Neural crest cell (in vitro differentiated cells): ENCODE results near the gene RASSF7. TPM values are rescaled to one million over a fixed set of nuclear protein-coding genes. Genes with fewer than 3 reads are reported as not detected.

Source experiments
- DNase-seq: peaks from one replicate; pipeline ENCODE4 v3.0.0; 2021; ENCODE audit warnings: low read depth, mixed read lengths, low spot score
- H3K27ac Mint-ChIP-seq: one replicate; pipeline ENCODE4 v1.8.0; 2021; ENCODE audit warnings: mild to moderate bottlenecking, mixed read lengths; ENCODE audit not compliant: unreplicated experiment
- H3K27me3 Mint-ChIP-seq: 2 replicates; pipeline ENCODE4 v1.8.0; 2021; ENCODE audit warnings: low read depth, mild to moderate bottlenecking, mixed read lengths
- H3K36me3 Mint-ChIP-seq: 2 replicates; pipeline ENCODE4 v1.8.0; 2021; ENCODE audit warnings: low read depth, mild to moderate bottlenecking, mixed read lengths
- H3K4me1 Mint-ChIP-seq: 2 replicates; pipeline ENCODE4 v1.8.0; 2021; ENCODE audit warnings: mixed read lengths
- H3K4me3 Mint-ChIP-seq: one replicate; pipeline ENCODE4 v1.8.0; 2021; ENCODE audit warnings: mild to moderate bottlenecking, mixed read lengths
- H3K9me3 Mint-ChIP-seq: 2 replicates; pipeline ENCODE4 v1.8.0; 2021; ENCODE audit warnings: mixed read lengths
- CTCF ChIP-seq: fragments of 200-600 bp; sonication (generic); conservative IDR thresholded peaks from 2 replicates; pipeline ENCODE4 v1.5.0; 2021; ENCODE audit warnings: antibody characterized with exemption, mild to moderate bottlenecking
- total RNA-seq: library from RNA; stranded (reverse); gene quantifications from 2 replicates; pipeline ENCODE4 v1.2.1, GENCODE V29; 2021

Gene RASSF7
- total RNA-seq, 1 donor from 2014 or later, result 7.3 TPM

- no peaks in the 10 kb centered on the region for H3K4me1 Mint-ChIP-seq
- H3K9me3 Mint-ChIP-seq, result no peaks in the 10 kb centered on the region
- DNase-seq, result no peak
- peaks cover 11% of the 10 kb centered on the region for H3K27me3 Mint-ChIP-seq
- no peak overlapping the region for H3K27ac Mint-ChIP-seq
- no peak overlapping the region for H3K4me3 Mint-ChIP-seq
- H3K36me3 Mint-ChIP-seq, result no peaks in the 10 kb centered on the region
- TF ChIP-seq CTCF, result no peak
These were observed 10.6 kb upstream of the RASSF7 start for GRCh38 chr11:550021-550745.

GRCh38 chr11:550746-551085, 10.1 kb upstream of the RASSF7 start:
- Mint-ChIP-seq H3K27me3 (peaks cover 12% of the 10 kb centered on the region), H3K9me3 (no peaks in the 10 kb centered on the region), H3K27ac (no peak overlapping the region), H3K4me3 (no peak overlapping the region), H3K36me3 (no peaks in the 10 kb centered on the region), H3K4me1 (no peaks in the 10 kb centered on the region)
- DNase-seq, result no peak
- no peak for TF ChIP-seq CTCF

- H3K4me3 Mint-ChIP-seq, result no peak overlapping the region
- H3K27me3 Mint-ChIP-seq, result peaks cover 13% of the 10 kb centered on the region
- no peak for TF ChIP-seq CTCF
- no peaks in the 10 kb centered on the region for H3K4me1 Mint-ChIP-seq
- no peaks in the 10 kb centered on the region for H3K9me3 Mint-ChIP-seq
- no peaks in the 10 kb centered on the region for H3K36me3 Mint-ChIP-seq
- H3K27ac Mint-ChIP-seq, result no peak overlapping the region
- DNase-seq, result no peak
These were observed 9.6 kb upstream of the RASSF7 start for GRCh38 chr11:551131-551530.

- Mint-ChIP-seq H3K36me3 (no peaks in the 10 kb centered on the region), H3K4me3 (no peak overlapping the region), H3K4me1 (no peaks in the 10 kb centered on the region), H3K27ac (no peak overlapping the region), H3K9me3 (no peaks in the 10 kb centered on the region), H3K27me3 (peaks cover 18% of the 10 kb centered on the region)
- TF ChIP-seq CTCF, result no peak
- DNase-seq, result no peak
These were observed 9.2 kb upstream of the RASSF7 start for GRCh38 chr11:551596-551995.

- H3K27me3 Mint-ChIP-seq, result peaks cover 35% of the 10 kb centered on the region
These were observed 7.4 kb upstream of the RASSF7 start for GRCh38 chr11:553083-553987.

More at GRCh38 chr11:553083-553987, 7.4 kb upstream of the RASSF7 start:
- TF ChIP-seq CTCF, result no peak
- no peak for DNase-seq
- Mint-ChIP-seq H3K36me3 (no peaks in the 10 kb centered on the region), H3K4me3 (peak overlapping the region; percentile 38), H3K27ac (no peak overlapping the region), H3K9me3 (no peaks in the 10 kb centered on the region), H3K4me1 (no peaks in the 10 kb centered on the region)
